Neural progenitor cell (in vitro differentiated cells): ENCODE results near the gene DCD. TPM values are rescaled to one million over a fixed set of nuclear protein-coding genes. Genes with fewer than 3 reads are reported as not detected.

Experiments used
- DNase-seq: peaks from one replicate; pipeline ENCODE4 v3.0.0-alpha.2; 2016; ENCODE audit warnings: low spot score
- H2AFZ ChIP-seq: fragments of 200-600 bp; sonication (generic); replicated peaks from 2 replicates; pipeline ENCODE4 v1.6.1; 2016; ENCODE audit warnings: antibody characterized with exemption
- H3F3A ChIP-seq: fragments of 200-600 bp; sonication (generic); 2 replicates; pipeline ENCODE4 v1.6.1; 2016; ENCODE audit warnings: antibody characterized with exemption, low read depth
- H3K27ac ChIP-seq: fragments of 200-600 bp; sonication (generic); 2 replicates; pipeline ENCODE4 v1.5.1; 2016; ENCODE audit warnings: mild to moderate bottlenecking
- H3K27me3 ChIP-seq: fragments of 200-600 bp; sonication (generic); 2 replicates; pipeline ENCODE4 v1.6.1; 2016; ENCODE audit warnings: mild to moderate bottlenecking, moderate library complexity
- H3K36me3 ChIP-seq: fragments of 200-600 bp; sonication (generic); 2 replicates; pipeline ENCODE4 v1.5.1; 2016
- H3K4me1 ChIP-seq: fragments of 200-600 bp; sonication (generic); 2 replicates; pipeline ENCODE4 v1.6.1; 2016; ENCODE audit warnings: mixed run types
- H3K4me2 ChIP-seq: fragments of 200-600 bp; sonication (generic); 2 replicates; pipeline ENCODE4 v1.6.1; 2016
- H3K4me3 ChIP-seq: fragments of 200-600 bp; sonication (generic); 2 replicates; pipeline ENCODE4 v1.5.1; 2016
- H3K79me2 ChIP-seq: fragments of 200-600 bp; sonication (generic); 2 replicates; pipeline ENCODE4 v1.6.1; 2016; ENCODE audit warnings: low read depth
- H3K9ac ChIP-seq: fragments of 200-600 bp; sonication (generic); 2 replicates; pipeline ENCODE4 v1.6.1; 2016
- H3K9me3 ChIP-seq: fragments of 200-600 bp; sonication (generic); 2 replicates; pipeline ENCODE4 v1.5.1; 2016; ENCODE audit warnings: low read depth
- H4K20me1 ChIP-seq: fragments of 200-600 bp; sonication (generic); 2 replicates; pipeline ENCODE4 v1.6.1; 2016; ENCODE audit warnings: low read depth
- H3K27ac Mint-ChIP-seq: 3 replicates; pipeline ENCODE4 v1.8.0; 2021; ENCODE audit warnings: mixed read lengths
- H3K27me3 Mint-ChIP-seq: 2 replicates; pipeline ENCODE4 v1.8.0; 2022; ENCODE audit warnings: low read depth, mild to moderate bottlenecking, inconsistent platforms, moderate library complexity, mixed read lengths; ENCODE audit not compliant: insufficient read depth
- H3K36me3 Mint-ChIP-seq: 3 replicates; pipeline ENCODE4 v1.8.0; 2021; ENCODE audit warnings: mixed read lengths
- H3K4me1 Mint-ChIP-seq: 3 replicates; pipeline ENCODE4 v1.8.0; 2021; ENCODE audit warnings: mixed read lengths
- H3K4me3 Mint-ChIP-seq: 3 replicates; pipeline ENCODE4 v1.8.0; 2021; ENCODE audit warnings: mild to moderate bottlenecking, moderate library complexity, mixed read lengths
- H3K9me3 Mint-ChIP-seq: 3 replicates; pipeline ENCODE4 v1.8.0; 2020; ENCODE audit warnings: mixed read lengths
- CTCF ChIP-seq: fragments of 200-600 bp; sonication (generic); IDR thresholded peaks from 2 replicates; pipeline ENCODE4 v1.5.1; 2017; ENCODE audit warnings: antibody characterized with exemption, mild to moderate bottlenecking
- EZH2 ChIP-seq: fragments of 200-600 bp; sonication (generic); IDR thresholded peaks from 2 replicates; pipeline ENCODE4 v1.6.1; 2017; ENCODE audit warnings: antibody characterized with exemption, mild to moderate bottlenecking, moderate library complexity
- EZH2phosphoT487 ChIP-seq: fragments of 200-600 bp; sonication (generic); IDR thresholded peaks from 2 replicates; pipeline ENCODE4 v1.6.1; 2017; ENCODE audit warnings: antibody characterized with exemption
- total RNA-seq: library from RNA; depleted of rRNA; stranded (reverse); fragments of >200 nt; gene quantifications from 2 replicates; pipeline ENCODE4 v1.2.3, GENCODE V29; 2015; ENCODE audit warnings: low replicate concordance

DCD gene
- total RNA-seq, 1 donor from 2014 or later = not detected

DNA sequence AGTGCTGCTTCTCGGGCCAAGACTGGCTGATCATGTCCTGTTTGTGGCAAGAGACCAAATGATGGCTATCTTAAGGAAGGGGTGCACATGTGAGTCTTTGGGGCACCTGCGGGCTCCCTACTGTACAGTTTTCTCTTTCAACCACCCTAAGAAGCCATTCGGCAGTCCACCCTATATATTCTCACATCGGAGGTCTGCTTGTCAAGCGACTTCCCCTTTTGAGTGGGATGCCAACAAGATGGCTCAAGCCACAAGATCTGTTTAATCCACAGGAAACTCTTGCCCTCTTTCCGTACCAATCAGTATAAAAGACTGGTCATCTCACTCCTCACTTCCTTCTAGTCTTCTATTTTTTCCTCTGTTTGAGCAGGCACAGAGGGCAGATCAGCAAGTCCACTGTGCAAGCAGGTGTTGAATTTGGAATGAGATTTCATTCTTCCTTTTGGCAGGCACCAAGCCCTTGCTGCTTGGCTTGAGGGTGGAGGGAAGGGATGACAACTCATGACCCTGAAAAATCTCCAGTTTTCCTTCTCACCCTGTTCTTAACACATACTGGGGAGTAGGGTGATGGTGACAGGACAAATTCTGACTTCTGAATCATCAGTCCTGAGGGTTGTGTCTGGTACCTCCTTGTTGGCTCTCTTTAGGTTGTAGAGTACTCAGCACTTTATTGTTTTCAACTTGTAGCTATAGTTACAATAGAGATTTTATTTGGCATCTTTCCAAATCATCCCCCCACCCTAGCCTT lies 31.1 kb downstream of the DCD start:
- Histone ChIP-seq H3K79me2 (no peaks in the 10 kb centered on the region), H3K4me1 (peaks cover 3% of the 10 kb centered on the region), H3F3A (no peaks in the 10 kb centered on the region), H2AFZ (no peak overlapping the region), H3K4me2 (no peak overlapping the region), H3K36me3 (no peaks in the 10 kb centered on the region), H3K4me3 (no peak overlapping the region), H4K20me1 (no peaks in the 10 kb centered on the region), H3K9me3 (no peaks in the 10 kb centered on the region), H3K27ac (no peak overlapping the region), H3K9ac (no peak overlapping the region), H3K27me3 (peaks cover 100% of the 10 kb centered on the region)
- Mint-ChIP-seq H3K9me3 (no peaks in the 10 kb centered on the region), H3K27ac (no peak overlapping the region), H3K36me3 (no peaks in the 10 kb centered on the region), H3K4me1 (no peaks in the 10 kb centered on the region), H3K4me3 (no peak overlapping the region), H3K27me3 (peaks cover 3% of the 10 kb centered on the region)
- DNase-seq = no peak
- no peak for TF ChIP-seq EZH2phosphoT487
- TF ChIP-seq EZH2 = no peak
- TF ChIP-seq CTCF = no peak

GRCh38 chr12:54612225-54612750 lies 35.9 kb downstream of the DCD start:
- no peak overlapping the region for H2AFZ ChIP-seq
- peaks cover 100% of the 10 kb centered on the region for H3K27me3 ChIP-seq

GRCh38 chr12:54611715-54612149 lies 36.4 kb downstream of the DCD start:
- H3K27me3 ChIP-seq = peaks cover 95% of the 10 kb centered on the region
- no peaks in the 10 kb centered on the region for H3F3A ChIP-seq
- DNase-seq = no peak
- H3K4me1 ChIP-seq = no peaks in the 10 kb centered on the region
- Mint-ChIP-seq H3K9me3 (no peaks in the 10 kb centered on the region), H3K36me3 (no peaks in the 10 kb centered on the region), H3K4me1 (no peaks in the 10 kb centered on the region), H3K27me3 (peaks cover 5% of the 10 kb centered on the region), H3K4me3 (no peak overlapping the region), H3K27ac (no peak overlapping the region)
- no peak overlapping the region for H2AFZ ChIP-seq
- no peak overlapping the region for H3K9ac ChIP-seq
- H3K9me3 ChIP-seq = no peaks in the 10 kb centered on the region
- H3K4me3 ChIP-seq = no peak overlapping the region
- no peaks in the 10 kb centered on the region for H4K20me1 ChIP-seq
- no peak overlapping the region for H3K27ac ChIP-seq
- no peak for TF ChIP-seq EZH2phosphoT487
- TF ChIP-seq EZH2 = no peak
- TF ChIP-seq CTCF = no peak
- no peak overlapping the region for H3K4me2 ChIP-seq
- no peaks in the 10 kb centered on the region for H3K79me2 ChIP-seq
- no peaks in the 10 kb centered on the region for H3K36me3 ChIP-seq

More at GRCh38 chr12:54612225-54612750, 35.9 kb downstream of the DCD start:
- Histone ChIP-seq H3K4me2 (no peak overlapping the region), H3K4me1 (no peaks in the 10 kb centered on the region), H3F3A (no peaks in the 10 kb centered on the region), H3K9me3 (no peaks in the 10 kb centered on the region), H4K20me1 (no peaks in the 10 kb centered on the region), H3K4me3 (no peak overlapping the region), H3K9ac (no peak overlapping the region), H3K36me3 (no peaks in the 10 kb centered on the region), H3K27ac (no peak overlapping the region), H3K79me2 (no peaks in the 10 kb centered on the region)
- peaks cover 3% of the 10 kb centered on the region for H3K27me3 Mint-ChIP-seq
- H3K4me3 Mint-ChIP-seq = no peak overlapping the region
- DNase-seq = no peak
- TF ChIP-seq EZH2 = no peak
- no peak for TF ChIP-seq EZH2phosphoT487
- no peak for TF ChIP-seq CTCF
- H3K36me3 Mint-ChIP-seq = no peaks in the 10 kb centered on the region
- H3K4me1 Mint-ChIP-seq = no peaks in the 10 kb centered on the region
- H3K27ac Mint-ChIP-seq = no peak overlapping the region
- H3K9me3 Mint-ChIP-seq = no peaks in the 10 kb centered on the region
